T-cell (primary cell): ENCODE data around the gene PCDHGA7. TPM values are rescaled to one million over a fixed set of nuclear protein-coding genes. Genes with fewer than 3 reads are reported as not detected.
"Not testable (repeated sequence)": the region's sequence is repeated elsewhere in the genome, so short reads cannot be mapped to it uniquely, and the experiment has no call there.

Experiments used
- ATAC-seq, 4 experiments: fragments of 200-7000 bp in 3 of 4; fragments of 150-1000 bp in 1 of 4; cut with Tn5 transposase; replicated peaks in 1 of 4; 1 replicate in 3 of 4; 2 replicates in 1 of 4; pipeline ENCODE4 v1.10.0; 2021; ENCODE audit warnings: moderate library complexity in 3 of 4, mild to moderate bottlenecking in 2 of 4, moderate number of reproducible peaks in 1 of 4
- CTCF ChIA-PET, 2 donors: fragments of 300-600 bp; sonication (Branson Sonifier 250); formaldehyde crosslinking; loops; one replicate each; lab custom pipeline; 2022; ENCODE audit warnings: antibody characterized with exemption in 2 of 2; lab: Charles Lee
- POLR2A ChIA-PET, 2 donors: fragments of 300-600 bp; sonication (Branson Sonifier 250); formaldehyde crosslinking; loops; one replicate each; lab custom pipeline; 2022; ENCODE audit warnings: antibody characterized with exemption in 2 of 2; lab: Charles Lee
- DNase-seq, 35 experiments: peaks; one replicate each; pipeline versions ENCODE4 v3.0.0 to v3.0.0-alpha.2; 2013 to 2023
- H3K27ac ChIP-seq: one replicate; pipeline ENCODE4 v1.5.1; 2013; ENCODE audit warnings: low read length
- H3K27me3 ChIP-seq, 2 experiments: replicated peaks in 1 of 2; 1 replicate in 1 of 2; 2 replicates in 1 of 2; pipeline versions ENCODE4 v1.6.1 to v1.7.0; 2013; ENCODE audit warnings: low read length in 1 of 2, mixed read lengths in 1 of 2; ENCODE audit not compliant: control insufficient read depth in 2 of 2, insufficient read depth in 2 of 2; ENCODE audit errors: extremely low read depth in 1 of 2
- H3K36me3 ChIP-seq, 2 donors: 1 replicate in 1 of 2; 2 replicates in 1 of 2; pipeline versions ENCODE4 v1.6.1 to v1.7.0; 2013; ENCODE audit warnings: low read length in 1 of 2; ENCODE audit not compliant: control insufficient read depth in 2 of 2, insufficient read depth in 1 of 2; ENCODE audit errors: extremely low read depth in 1 of 2
- H3K4me1 ChIP-seq, 2 experiments: 1 replicate in 1 of 2; 2 replicates in 1 of 2; pipeline versions ENCODE4 v1.6.1 to v1.7.0; 2013; ENCODE audit warnings: low read length in 2 of 2, mixed read lengths in 1 of 2; ENCODE audit not compliant: insufficient read depth in 2 of 2, control insufficient read depth in 1 of 2; ENCODE audit errors: extremely low read depth in 1 of 2
- H3K4me3 ChIP-seq, 2 donors: 1 replicate in 1 of 2; 2 replicates in 1 of 2; pipeline versions ENCODE4 v1.5.1 to v1.7.0; 2013; ENCODE audit warnings: mild to moderate bottlenecking in 2 of 2, low read length in 1 of 2, moderate library complexity in 1 of 2; ENCODE audit not compliant: control insufficient read depth in 1 of 2; ENCODE audit errors: extremely low read depth in 1 of 2
- H3K9me3 ChIP-seq: 2 replicates; pipeline ENCODE4 v1.7.0; 2013
- H3K27ac Mint-ChIP-seq, 2 donors: one replicate each; pipeline ENCODE4 v1.8.0; 2020 to 2021; ENCODE audit warnings: mild to moderate bottlenecking in 2 of 2, mixed read lengths in 2 of 2
- H3K27me3 Mint-ChIP-seq, 2 donors: one replicate each; pipeline ENCODE4 v1.8.0; 2021 to 2022; ENCODE audit warnings: mixed read lengths in 2 of 2
- H3K36me3 Mint-ChIP-seq: one replicate; pipeline ENCODE4 v1.8.0; 2021; ENCODE audit warnings: mixed read lengths
- H3K4me1 Mint-ChIP-seq, 3 donors: one replicate each; pipeline ENCODE4 v1.8.0; 2020 to 2022; ENCODE audit warnings: mixed read lengths in 3 of 3, mild to moderate bottlenecking in 1 of 3
- H3K4me3 Mint-ChIP-seq, 3 donors: one replicate each; pipeline ENCODE4 v1.8.0; 2020 to 2022; ENCODE audit warnings: mild to moderate bottlenecking in 3 of 3, mixed read lengths in 3 of 3, moderate library complexity in 3 of 3
- H3K9me3 Mint-ChIP-seq, 3 donors: one replicate each; pipeline ENCODE4 v1.8.0; 2020 to 2022; ENCODE audit warnings: mixed read lengths in 3 of 3
- WGBS: methylation state at CpG from one replicate; pipeline ENCODE4 v1.1.5; 2013; ENCODE audit warnings: missing lambda C conversion rate; ENCODE audit not compliant: insufficient coverage; 5-methylcytosine and 5-hydroxymethylcytosine counted together
- total RNA-seq, 35 experiments: library from RNA in 6 of 35; stranded (reverse) in 6 of 35; fragments of 120-200 nt in 1 of 35; gene quantifications; one replicate each; pipeline versions ENCODE4 v1.2.1 to v1.2.4 and lab custom pipeline; 2013 to 2026

Gene PCDHGA7
- total RNA-seq, 5 donors from 2014 or later (not counting 1 experiment from before 2014, with no cell fraction given), result 0.16 to 0.53 (median 0.21) TPM

- POLR2A ChIA-PET, result interaction anchor here in 1 of 2 donors (0.7 kb wide), 1 partner anchor 11 kb away, joined by 3 read pairs; no protein-coding TSS in a partner anchor
- DNase-seq (no peak), ATAC-seq (peak in 1 of 4 experiments; percentile 24)
- CTCF ChIA-PET, result interaction anchor here (0.5 to 2.1 kb wide), 17 partner anchors 12 to 133 kb away, joined by 3 to 12 read pairs (median 4); partner anchors contain the start of gene PCDHGA10 (in 1 of the 2)
- Histone ChIP-seq H3K36me3 (no peaks in the 10 kb centered on the region), H3K27ac (no peak within 1 kb of the TSS), H3K4me3 (peak within 1 kb of the TSS in 1 of 2 donors; percentile 33), H3K27me3 (peaks cover 34 to 64% of the 10 kb centered on the region in 2 experiments), H3K9me3 (peaks cover 4% of the 10 kb centered on the region), H3K4me1 (peaks cover 0 to 11% of the 10 kb centered on the region in 2 experiments)
- H3K4me1 Mint-ChIP-seq, result peaks cover 6 to 17% (median 10%) of the 10 kb centered on the region in 3 donors
- peak within 1 kb of the TSS in 1 of 2 donors; percentile 15 for H3K27ac Mint-ChIP-seq
- peak within 1 kb of the TSS; percentile 49 to 68 (median 68) for H3K4me3 Mint-ChIP-seq
- H3K27me3 Mint-ChIP-seq, result peaks cover 57 to 77% of the 10 kb centered on the region in 2 donors
- 18% methylated on average over 25 of the region's 33 CpGs for WGBS
- H3K9me3 Mint-ChIP-seq, result peaks cover 13 to 31% (median 29%) of the 10 kb centered on the region in 3 donors
- peaks cover 7% of the 10 kb centered on the region for H3K36me3 Mint-ChIP-seq
Observed at GRCh38 chr5:141430332-141431113, 48.0 kb downstream of the PCDHGA7 start, which contains the start of gene PCDHGA12. PCDHGA12 (plus strand) TSS chr5:141430507; CDS start chr5:141430760, 253 bp downstream.

DNA sequence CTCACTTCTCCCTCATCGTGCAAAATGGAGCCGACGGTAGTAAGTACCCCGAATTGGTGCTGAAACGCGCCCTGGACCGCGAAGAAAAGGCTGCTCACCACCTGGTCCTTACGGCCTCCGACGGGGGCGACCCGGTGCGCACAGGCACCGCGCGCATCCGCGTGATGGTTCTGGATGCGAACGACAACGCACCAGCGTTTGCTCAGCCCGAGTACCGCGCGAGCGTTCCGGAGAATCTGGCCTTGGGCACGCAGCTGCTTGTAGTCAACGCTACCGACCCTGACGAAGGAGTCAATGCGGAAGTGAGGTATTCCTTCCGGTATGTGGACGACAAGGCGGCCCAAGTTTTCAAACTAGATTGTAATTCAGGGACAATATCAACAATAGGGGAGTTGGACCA is 48.7 kb downstream of the PCDHGA7 start:
- Histone ChIP-seq H3K4me3 (peak overlapping the region in 1 of 2 donors; percentile 33), H3K36me3 (no peaks in the 10 kb centered on the region), H3K4me1 (peaks cover 0 to 11% of the 10 kb centered on the region in 2 experiments), H3K27me3 (peaks cover 35 to 58% of the 10 kb centered on the region in 2 experiments), H3K9me3 (peaks cover 4% of the 10 kb centered on the region), H3K27ac (no peak overlapping the region)
- Mint-ChIP-seq H3K36me3 (peaks cover 7% of the 10 kb centered on the region), H3K4me3 (peak overlapping the region; percentile 49 to 68 (median 53)), H3K27me3 (peaks cover 55 to 72% of the 10 kb centered on the region in 2 donors), H3K27ac (no peak overlapping the region), H3K4me1 (peaks cover 6 to 17% (median 10%) of the 10 kb centered on the region in 3 donors), H3K9me3 (peaks cover 13 to 31% (median 29%) of the 10 kb centered on the region in 3 donors)
- 30% methylated on average over 36 of the region's 37 CpGs for WGBS
- ATAC-seq (no peak), DNase-seq (no peak)
- ChIA-PET CTCF (interaction anchor here in 1 of 2 donors (1.3 to 2.1 kb wide), 5 partner anchors 18 to 133 kb away, joined by 3 to 12 read pairs (median 6); partner anchors contain the start of gene PCDHGA10), POLR2A (no interaction called here)

- POLR2A ChIA-PET, result interaction anchor here in 1 of 2 donors (0.7 kb wide), 1 partner anchor 117 kb away, joined by 3 read pairs; no protein-coding TSS in a partner anchor
- H3K36me3 Mint-ChIP-seq, DNase-seq, CTCF ChIA-PET, ATAC-seq, H3K27ac Mint-ChIP-seq, H3K9me3 ChIP-seq, H3K27ac ChIP-seq, H3K36me3 ChIP-seq: not testable (repeated sequence)
- 44% methylated on average over 20 of the region's 38 CpGs for WGBS
- peak overlapping the region in 1 of 3 donors; percentile 29 for H3K4me3 Mint-ChIP-seq
- peaks cover 32 to 50% of the 10 kb centered on the region in 2 experiments for H3K27me3 ChIP-seq
- H3K4me1 ChIP-seq, result peaks cover 0 to 11% of the 10 kb centered on the region in 2 experiments
- peaks cover 6 to 17% (median 10%) of the 10 kb centered on the region in 3 donors for H3K4me1 Mint-ChIP-seq
- H3K9me3 Mint-ChIP-seq, result peaks cover 13 to 27% (median 23%) of the 10 kb centered on the region in 3 donors
- H3K4me3 ChIP-seq, result peak overlapping the region in 1 of 2 donors; percentile 33
- H3K27me3 Mint-ChIP-seq, result peaks cover 54 to 63% of the 10 kb centered on the region in 2 donors
Observed at GRCh38 chr5:141432308-141432707, 49.8 kb downstream of the PCDHGA7 start.

DNA sequence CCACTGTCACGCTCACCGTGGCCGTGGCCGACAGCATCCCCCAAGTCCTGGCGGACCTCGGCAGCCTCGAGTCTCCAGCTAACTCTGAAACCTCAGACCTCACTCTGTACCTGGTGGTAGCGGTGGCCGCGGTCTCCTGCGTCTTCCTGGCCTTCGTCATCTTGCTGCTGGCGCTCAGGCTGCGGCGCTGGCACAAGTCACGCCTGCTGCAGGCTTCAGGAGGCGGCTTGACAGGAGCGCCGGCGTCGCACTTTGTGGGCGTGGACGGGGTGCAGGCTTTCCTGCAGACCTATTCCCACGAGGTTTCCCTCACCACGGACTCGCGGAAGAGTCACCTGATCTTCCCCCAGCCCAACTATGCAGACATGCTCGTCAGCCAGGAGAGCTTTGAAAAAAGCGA is 50.2 kb downstream of the PCDHGA7 start:
- H3K36me3 ChIP-seq, CTCF ChIA-PET, H3K36me3 Mint-ChIP-seq, H3K9me3 ChIP-seq, H3K4me3 ChIP-seq, H3K27ac ChIP-seq, DNase-seq, H3K27ac Mint-ChIP-seq, ATAC-seq: not testable (repeated sequence)
- peaks cover 54 to 63% of the 10 kb centered on the region in 2 donors for H3K27me3 Mint-ChIP-seq
- H3K4me3 Mint-ChIP-seq, result peak overlapping the region in 1 of 3 donors; percentile 34
- peaks cover 0 to 11% of the 10 kb centered on the region in 2 experiments for H3K4me1 ChIP-seq
- peaks cover 29 to 46% of the 10 kb centered on the region in 2 experiments for H3K27me3 ChIP-seq
- 37% methylated on average over 26 of the region's 29 CpGs for WGBS
- peaks cover 13 to 27% (median 23%) of the 10 kb centered on the region in 3 donors for H3K9me3 Mint-ChIP-seq
- POLR2A ChIA-PET, result interaction anchor here in 1 of 2 donors (0.7 kb wide), 1 partner anchor 118 kb away, joined by 3 read pairs; no protein-coding TSS in a partner anchor
- H3K4me1 Mint-ChIP-seq, result peaks cover 6 to 17% (median 10%) of the 10 kb centered on the region in 3 donors

DNA sequence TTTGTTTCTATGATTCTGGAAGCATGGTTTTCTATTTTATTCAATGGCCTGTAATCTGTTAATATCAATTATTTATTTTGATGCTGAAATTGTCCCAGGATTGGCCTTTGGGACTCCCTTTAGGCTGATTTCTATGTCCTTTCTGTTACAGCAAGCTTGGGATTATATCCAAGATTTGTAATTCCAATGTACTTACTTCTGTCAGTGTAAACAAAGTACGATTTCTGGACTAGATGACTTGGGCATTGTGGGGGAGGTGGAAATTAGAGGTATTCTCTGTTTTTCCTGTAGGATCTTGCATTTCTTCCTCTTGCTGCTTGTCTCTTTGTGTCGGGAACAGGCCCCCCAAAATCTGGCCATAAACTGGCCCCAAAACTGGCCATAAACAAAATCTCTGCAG is 51.5 kb downstream of the PCDHGA7 start:
- ATAC-seq, result no peak
- Mint-ChIP-seq H3K27ac (peak overlapping the region in 1 of 2 donors; percentile 11), H3K4me3 (no peak overlapping the region), H3K9me3 (peaks cover 8 to 22% (median 20%) of the 10 kb centered on the region in 3 donors), H3K27me3 (peaks cover 48 to 56% of the 10 kb centered on the region in 2 donors), H3K4me1 (peaks cover 6 to 17% (median 10%) of the 10 kb centered on the region in 3 donors), H3K36me3 (peaks cover 7% of the 10 kb centered on the region)
- Histone ChIP-seq H3K27ac (no peak overlapping the region), H3K9me3 (peaks cover 4% of the 10 kb centered on the region), H3K4me1 (peaks cover 0 to 11% of the 10 kb centered on the region in 2 experiments), H3K4me3 (no peak overlapping the region), H3K27me3 (peaks cover 23 to 36% of the 10 kb centered on the region in 2 experiments), H3K36me3 (no peaks in the 10 kb centered on the region)
- ChIA-PET POLR2A (no interaction called here), CTCF (interaction anchor here in 1 of 2 donors (0.8 kb wide), 1 partner anchor 10 kb away, joined by 5 read pairs; no protein-coding TSS in a partner anchor)
- 63% methylated on average over 2 of the region's 2 CpGs for WGBS
- no peak for DNase-seq
